GM23338 (cell line): Measurements from ENCODE around the gene SLC25A36. TPM values are rescaled to one million over a fixed set of nuclear protein-coding genes. Genes with fewer than 3 reads are reported as not detected.

ENCODE experiments used
- ATAC-seq: fragments of 200-7000 bp; cut with Tn5 transposase; 3 replicates; pipeline ENCODE4 v1.9.1; 2020
- DNase-seq: peaks from one replicate; pipeline ENCODE4 v3.0.0-alpha.2; 2015; ENCODE audit warnings: low spot score
- H2AFZ ChIP-seq: fragments of 200-600 bp; sonication (generic); 2 replicates; pipeline ENCODE4 v1.8.0; 2016; ENCODE audit warnings: antibody characterized with exemption, mild to moderate bottlenecking, moderate library complexity
- H3F3A ChIP-seq: fragments of 200-600 bp; sonication (generic); replicated peaks from 2 replicates; pipeline ENCODE4 v1.8.0; 2017; ENCODE audit warnings: antibody characterized with exemption, mixed run types, low read depth
- H3K27ac ChIP-seq: fragments of 200-600 bp; sonication (generic); 2 replicates; pipeline ENCODE4 v1.6.1; 2016; ENCODE audit warnings: low read depth
- H3K27me3 ChIP-seq: fragments of 200-600 bp; sonication (generic); 2 replicates; pipeline ENCODE4 v1.8.0; 2016; ENCODE audit warnings: mild to moderate bottlenecking, mixed run types, moderate library complexity; ENCODE audit not compliant: insufficient read depth
- H3K36me3 ChIP-seq: fragments of 200-600 bp; sonication (generic); 2 replicates; pipeline ENCODE4 v1.8.0; 2016; ENCODE audit warnings: mild to moderate bottlenecking; ENCODE audit not compliant: insufficient read depth
- H3K4me1 ChIP-seq: fragments of 200-600 bp; sonication (generic); 2 replicates; pipeline ENCODE4 v1.8.0; 2016; ENCODE audit warnings: mild to moderate bottlenecking, moderate library complexity; ENCODE audit not compliant: insufficient read depth
- H3K4me2 ChIP-seq: fragments of 200-600 bp; sonication (generic); 2 replicates; pipeline ENCODE4 v1.7.1; 2017; ENCODE audit warnings: mixed run types
- H3K4me3 ChIP-seq: fragments of 200-600 bp; sonication (generic); 2 replicates; pipeline ENCODE4 v1.6.1; 2016; ENCODE audit warnings: mixed run types
- H3K79me2 ChIP-seq: fragments of 200-600 bp; sonication (generic); replicated peaks from 2 replicates; pipeline ENCODE4 v1.8.0; 2017; ENCODE audit warnings: mild to moderate bottlenecking; ENCODE audit not compliant: insufficient read depth
- H3K9me2 ChIP-seq: fragments of 200-600 bp; sonication (generic); 2 replicates; pipeline ENCODE4 v1.8.0; 2017; ENCODE audit not compliant: insufficient read depth
- H4K20me1 ChIP-seq: fragments of 200-600 bp; sonication (generic); replicated peaks from 2 replicates; pipeline ENCODE4 v1.8.0; 2017; ENCODE audit warnings: mild to moderate bottlenecking; ENCODE audit not compliant: insufficient read depth
- H3K27ac Mint-ChIP-seq: 2 replicates; pipeline ENCODE4 v1.8.0; 2020; ENCODE audit warnings: inconsistent platforms, mild to moderate bottlenecking, moderate library complexity, mixed read lengths
- H3K27me3 Mint-ChIP-seq: 3 replicates; pipeline ENCODE4 v1.8.0; 2022; ENCODE audit warnings: low read depth, mild to moderate bottlenecking, moderate library complexity, mixed read lengths, inconsistent platforms; ENCODE audit not compliant: insufficient read depth, poor library complexity
- H3K36me3 Mint-ChIP-seq: 3 replicates; pipeline ENCODE4 v1.8.0; 2021; ENCODE audit warnings: low read depth, mild to moderate bottlenecking, inconsistent platforms, moderate library complexity, mixed read lengths
- H3K4me1 Mint-ChIP-seq: 3 replicates; pipeline ENCODE4 v1.8.0; 2020; ENCODE audit warnings: mild to moderate bottlenecking, inconsistent platforms, mixed read lengths
- H3K4me3 Mint-ChIP-seq: 3 replicates; pipeline ENCODE4 v1.8.0; 2021; ENCODE audit warnings: moderate library complexity, mild to moderate bottlenecking, inconsistent platforms, mixed read lengths
- H3K9me3 Mint-ChIP-seq: 3 replicates; pipeline ENCODE4 v1.8.0; 2020; ENCODE audit warnings: moderate library complexity, mild to moderate bottlenecking, inconsistent platforms, mixed read lengths
- CREB1 ChIP-seq: fragments of 250-450 bp; sonication (Bioruptor Pico); IDR thresholded peaks from 2 replicates; pipeline ENCODE4 v1.5.0; 2020; ENCODE audit warnings: low read depth, mild to moderate bottlenecking, moderate library complexity
- CTCF ChIP-seq, 2 experiments: fragments of 200-600 bp in 1 of 2; sonication (generic) in 1 of 2; conservative IDR thresholded peaks; 2 replicates each; pipeline versions ENCODE4 v1.5.1 to v1.6.1; 2016 to 2017; ENCODE audit warnings: antibody characterized with exemption in 2 of 2, low read depth in 2 of 2, mild to moderate bottlenecking in 2 of 2, moderate library complexity in 1 of 2
- EZH2 ChIP-seq: fragments of 200-600 bp; sonication (generic); IDR thresholded peaks from one replicate; pipeline ENCODE4 v1.8.0; 2017; ENCODE audit warnings: antibody characterized with exemption, mild to moderate bottlenecking, low read depth; ENCODE audit not compliant: unreplicated experiment
- EZH2phosphoT487 ChIP-seq: fragments of 200-600 bp; sonication (generic); IDR thresholded peaks from one replicate; pipeline ENCODE4 v1.8.1; 2018; ENCODE audit warnings: antibody characterized with exemption; ENCODE audit not compliant: unreplicated experiment
- JUNB ChIP-seq: IDR thresholded peaks from one replicate; pipeline ENCODE4 v1.6.1; 2016; ENCODE audit warnings: antibody characterized with exemption; ENCODE audit not compliant: unreplicated experiment
- POLR2AphosphoS5 ChIP-seq: IDR thresholded peaks from 2 replicates; pipeline ENCODE4 v1.6.1; 2016; ENCODE audit warnings: antibody characterized with exemption, low read depth
- STAT1 ChIP-seq: IDR thresholded peaks from one replicate; pipeline ENCODE4 v1.6.1; 2016; ENCODE audit warnings: antibody characterized with exemption; ENCODE audit not compliant: unreplicated experiment
- ZNF114 ChIP-seq: fragments of 250-450 bp; sonication (Bioruptor Pico); IDR thresholded peaks from 2 replicates; pipeline ENCODE4 v1.5.0; 2020; ENCODE audit warnings: mild to moderate bottlenecking, moderate library complexity
- ZNF331 ChIP-seq: fragments of 250-450 bp; sonication (Bioruptor Pico); IDR thresholded peaks from 2 replicates; pipeline ENCODE4 v1.5.0; 2020; ENCODE audit warnings: low read depth, mild to moderate bottlenecking, moderate library complexity
- polyA plus RNA-seq: library from polyadenylated mRNA; unstranded; fragments of >200 nt; fragmentation: Nextera tagmentation; extraction: Ambion mirVana; gene quantifications from 2 replicates; pipeline ENCODE4 v1.2.1, GENCODE V29; 2016
- total RNA-seq: library from RNA; depleted of rRNA; stranded (reverse); fragments of >200 nt; shearing (Covaris generic); gene quantifications from 2 replicates; pipeline ENCODE4 v1.2.3, GENCODE V29; 2014

SLC25A36 gene
- total and polyA plus RNA-seq, 2 experiments from 2014 or later: 113 to 123 TPM

GRCh38 chr3:140931016-140931454, 10.6 kb upstream of the SLC25A36 start:
- Histone ChIP-seq H3K4me2 (peak overlapping the region; percentile 59), H3K27ac (no peak overlapping the region), H3K27me3 (no peaks in the 10 kb centered on the region), H4K20me1 (no peaks in the 10 kb centered on the region), H3F3A (no peaks in the 10 kb centered on the region), H3K9me2 (no peaks in the 10 kb centered on the region), H2AFZ (peak overlapping the region; percentile 81), H3K4me3 (peak overlapping the region; percentile 53), H3K36me3 (no peaks in the 10 kb centered on the region), H3K79me2 (no peaks in the 10 kb centered on the region), H3K4me1 (no peaks in the 10 kb centered on the region; the same call in 1 of the 2 replicates)
- Mint-ChIP-seq H3K9me3 (no peaks in the 10 kb centered on the region), H3K36me3 (no peaks in the 10 kb centered on the region), H3K27ac (peak overlapping the region; percentile 91), H3K4me1 (peaks cover 4% of the 10 kb centered on the region), H3K4me3 (peak overlapping the region; percentile 83), H3K27me3 (no peaks in the 10 kb centered on the region)
- TF ChIP-seq POLR2AphosphoS5: peak; percentile 71
- no peak for TF ChIP-seq EZH2
- TF ChIP-seq CREB1: no peak
- no peak for TF ChIP-seq ZNF331
- ATAC-seq: peak; percentile 98
- DNase-seq: peak; percentile 91

- H3K9me3 Mint-ChIP-seq: no peaks in the 10 kb centered on the region
- ATAC-seq (no peak), DNase-seq (no peak)
- no peak overlapping the region for H3K4me3 Mint-ChIP-seq
- Histone ChIP-seq H3K9me2 (no peaks in the 10 kb centered on the region), H3K4me3 (no peak overlapping the region), H3K36me3 (no peaks in the 10 kb centered on the region), H2AFZ (peak overlapping the region; percentile 81; the same call in 1 of the 2 replicates), H3K4me1 (no peaks in the 10 kb centered on the region; the same call in 1 of the 2 replicates), H4K20me1 (no peaks in the 10 kb centered on the region), H3F3A (no peaks in the 10 kb centered on the region), H3K79me2 (no peaks in the 10 kb centered on the region), H3K27ac (no peak overlapping the region), H3K27me3 (no peaks in the 10 kb centered on the region), H3K4me2 (peak overlapping the region; percentile 59; the same call in 1 of the 2 replicates)
- TF ChIP-seq CTCF (conservative IDR thresholded peaks at IDR 0.05; ENCODE audit: low read depth in 2 of 2) (no peak), CREB1 (no peak), POLR2AphosphoS5 (no peak), JUNB (no peak), EZH2phosphoT487 (no peak), STAT1 (no peak), EZH2 (no peak)
- H3K27ac Mint-ChIP-seq: no peak overlapping the region
- H3K27me3 Mint-ChIP-seq: no peaks in the 10 kb centered on the region
- H3K36me3 Mint-ChIP-seq: no peaks in the 10 kb centered on the region
- H3K4me1 Mint-ChIP-seq: peaks cover 4% of the 10 kb centered on the region
These were observed 9.8 kb upstream of the SLC25A36 start for GRCh38 chr3:140931801-140932200.

GRCh38 chr3:140933109-140933508, 8.5 kb upstream of the SLC25A36 start:
- Histone ChIP-seq H3K36me3 (no peaks in the 10 kb centered on the region), H3K9me2 (no peaks in the 10 kb centered on the region), H3K4me2 (no peak overlapping the region), H4K20me1 (no peaks in the 10 kb centered on the region), H3K79me2 (no peaks in the 10 kb centered on the region), H3F3A (no peaks in the 10 kb centered on the region), H3K27ac (no peak overlapping the region), H3K4me1 (no peaks in the 10 kb centered on the region; the same call in 1 of the 2 replicates), H2AFZ (no peak overlapping the region), H3K4me3 (no peak overlapping the region), H3K27me3 (no peaks in the 10 kb centered on the region)
- no peak for ATAC-seq
- no peak for DNase-seq
- H3K4me1 Mint-ChIP-seq: no peaks in the 10 kb centered on the region; the same call in 2 of the 3 replicates
- H3K36me3 Mint-ChIP-seq: no peaks in the 10 kb centered on the region
- no peak for TF ChIP-seq ZNF114 (CRISPR knock-in tag)
- no peak overlapping the region for H3K27ac Mint-ChIP-seq
- no peaks in the 10 kb centered on the region for H3K27me3 Mint-ChIP-seq
- no peak overlapping the region for H3K4me3 Mint-ChIP-seq
- H3K9me3 Mint-ChIP-seq: no peaks in the 10 kb centered on the region
